A549 (cell line): ENCODE data around the gene KISS1. TPM values are rescaled to one million over a fixed set of nuclear protein-coding genes. Genes with fewer than 3 reads are reported as not detected.

Experiments
- ATAC-seq, 2 experiments: fragments of 200-7000 bp in 1 of 2; fragments of >200 bp in 1 of 2; cut with Nextera tagmentation in 1 of 2; cut with Tn5 transposase in 1 of 2; 3 replicates each; pipeline versions ENCODE4 v1.8.0 to v1.9.1; 2018 to 2020; ENCODE audit warnings: mild to moderate bottlenecking in 1 of 2, moderate library complexity in 1 of 2
- CTCF ChIA-PET: fragments of 300-600 bp; sonication (Branson Sonifier 250); formaldehyde crosslinking; extraction: SDS; loops from one replicate; lab custom pipeline; 2021; ENCODE audit warnings: antibody characterized with exemption, inconsistent platforms; lab: Yijun Ruan, JAX
- POLR2A ChIA-PET: fragments of 350-600 bp; formaldehyde crosslinking; extraction: SDS; loops from one replicate; lab custom pipeline; 2021; ENCODE audit warnings: antibody characterized with exemption, inconsistent platforms; lab: Yijun Ruan, JAX
- DNase-seq, 2 experiments: peaks; one replicate each; pipeline versions ENCODE4 v3.0.0 to v3.0.0-alpha.2; 2011 to 2016; ENCODE audit warnings: low read depth in 1 of 2, low spot score in 1 of 2
- FAIRE-seq: peaks from 2 replicates; lab custom pipeline; 2011; peaks lifted over from hg19 to GRCh38; lab: Jason Lieb, UNC
- H3K27ac ChIP-seq, 2 experiments: fragments of >200 bp; sonication (Bioruptor Twin); formaldehyde crosslinking; 3 replicates each; pipeline ENCODE4 v1.5.1; 2016 to 2017
- H3K4me1 ChIP-seq: fragments of >200 bp; sonication (Bioruptor Twin); formaldehyde crosslinking; 3 replicates; pipeline ENCODE4 v1.6.1; 2016
- H3K4me2 ChIP-seq: fragments of >200 bp; sonication (Bioruptor Twin); formaldehyde crosslinking; 3 replicates; pipeline ENCODE4 v1.6.1; 2016
- H3K4me3 ChIP-seq: fragments of >200 bp; sonication (Bioruptor Twin); formaldehyde crosslinking; 3 replicates; pipeline ENCODE4 v1.5.1; 2016
- H3K9me3 ChIP-seq: fragments of >200 bp; sonication (Bioruptor Twin); formaldehyde crosslinking; 3 replicates; pipeline ENCODE4 v1.6.1; 2016
- BHLHE40 ChIP-seq: IDR thresholded peaks from 2 replicates; pipeline ENCODE4 v1.6.1; 2012; ENCODE audit warnings: low read depth, low read length, inconsistent platforms
- CBX8 ChIP-seq: fragments of 200-600 bp; sonication (generic); IDR thresholded peaks from 2 replicates; pipeline ENCODE4 v1.6.1; 2016
- CEBPB ChIP-seq, 2 experiments: fragments of >200 bp in 1 of 2; sonication (Bioruptor Twin) in 1 of 2; formaldehyde crosslinking in 1 of 2; IDR thresholded peaks; 2 replicates each; pipeline ENCODE4 v1.6.1; 2012 to 2016
- CHD2 ChIP-seq: fragments of 150-350 bp; IDR thresholded peaks from 2 replicates; pipeline ENCODE4 v1.6.1; 2014; ENCODE audit warnings: low read length; ENCODE audit not compliant: partially characterized antibody
- CTCF ChIP-seq: fragments of >200 bp; sonication (Bioruptor Twin); formaldehyde crosslinking; IDR thresholded peaks from 3 replicates; pipeline ENCODE4 v1.5.1; 2016
- E2F6 ChIP-seq: IDR thresholded peaks from 2 replicates; pipeline ENCODE4 v1.6.1; 2012; ENCODE audit warnings: low read depth, borderline replicate concordance
- EHMT2 ChIP-seq: fragments of 200-600 bp; sonication (generic); IDR thresholded peaks from 2 replicates; pipeline ENCODE4 v1.6.1; 2016; ENCODE audit warnings: antibody characterized with exemption, low read depth, mild to moderate bottlenecking, moderate library complexity
- ESRRA ChIP-seq: fragments of 150-350 bp; IDR thresholded peaks from 2 replicates; pipeline ENCODE4 v1.6.1; 2014; ENCODE audit warnings: mild to moderate bottlenecking, low read length, borderline replicate concordance
- FOXS1 ChIP-seq: fragments of 250-450 bp; sonication (Bioruptor Pico); IDR thresholded peaks from 2 replicates; pipeline ENCODE4 v1.5.0; 2020; ENCODE audit warnings: mild to moderate bottlenecking, moderate library complexity
- HOXB13 ChIP-seq: fragments of 250-450 bp; sonication (Bioruptor Pico); IDR thresholded peaks from 2 replicates; pipeline ENCODE4 v1.5.0; 2020; ENCODE audit warnings: low read depth, mild to moderate bottlenecking, moderate library complexity
- JUN ChIP-seq, 2 experiments: fragments of >200 bp; sonication (Bioruptor Twin); formaldehyde crosslinking; IDR thresholded peaks; 2 replicates in 1 of 2; 3 replicates in 1 of 2; pipeline ENCODE4 v1.6.1; 2016 to 2017
- KDM1A ChIP-seq: fragments of 200-600 bp; sonication (generic); IDR thresholded peaks from 2 replicates; pipeline ENCODE4 v1.6.1; 2016; ENCODE audit warnings: low read depth, mild to moderate bottlenecking
- NFE2L2 ChIP-seq: fragments of 150-350 bp; conservative IDR thresholded peaks from 2 replicates; pipeline ENCODE4 v1.6.1; 2014; ENCODE audit warnings: low read length
- NPAS2 ChIP-seq: fragments of 250-450 bp; sonication (Bioruptor Pico); IDR thresholded peaks from 2 replicates; pipeline ENCODE4 v1.8.0; 2022; ENCODE audit warnings: mild to moderate bottlenecking, moderate library complexity, borderline replicate concordance
- PHF8 ChIP-seq: fragments of 200-600 bp; sonication (generic); IDR thresholded peaks from 2 replicates; pipeline ENCODE4 v1.6.1; 2016; ENCODE audit warnings: low read depth, mild to moderate bottlenecking, antibody characterized with exemption, moderate library complexity, borderline replicate concordance
- POLR2A ChIP-seq: IDR thresholded peaks from 2 replicates; pipeline ENCODE4 v1.6.1; 2012; ENCODE audit warnings: mild to moderate bottlenecking, low read length
- REST ChIP-seq: fragments of 200-600 bp; sonication (generic); IDR thresholded peaks from 2 replicates; pipeline ENCODE4 v1.6.1; 2016; ENCODE audit warnings: antibody characterized with exemption, mild to moderate bottlenecking, moderate library complexity
- SMC3 ChIP-seq: fragments of >200 bp; sonication (Bioruptor Twin); formaldehyde crosslinking; IDR thresholded peaks from 3 replicates; pipeline ENCODE4 v1.6.1; 2018; ENCODE audit warnings: inconsistent platforms
- TP53 ChIP-seq: fragments of 250-450 bp; sonication (Bioruptor Pico); IDR thresholded peaks from 2 replicates; pipeline ENCODE4 v1.5.0; 2021; ENCODE audit warnings: mild to moderate bottlenecking, moderate library complexity
- ZC3H11A ChIP-seq: fragments of 450-650 bp; IDR thresholded peaks from 2 replicates; pipeline ENCODE4 v1.6.1; 2014; ENCODE audit warnings: antibody characterized with exemption, mild to moderate bottlenecking
- ZFP36 ChIP-seq: fragments of 450-650 bp; IDR thresholded peaks from 2 replicates; pipeline ENCODE4 v1.6.1; 2014; ENCODE audit warnings: borderline replicate concordance; ENCODE audit not compliant: partially characterized antibody
- ZNF302 ChIP-seq: fragments of 250-450 bp; sonication (Bioruptor Pico); IDR thresholded peaks from 2 replicates; pipeline ENCODE4 v1.9.0; 2021; ENCODE audit warnings: inconsistent platforms, mild to moderate bottlenecking, moderate library complexity
- ZSCAN20 ChIP-seq: fragments of 250-450 bp; sonication (Bioruptor Pico); IDR thresholded peaks from 2 replicates; pipeline ENCODE4 v1.8.0; 2022; ENCODE audit warnings: mild to moderate bottlenecking, moderate library complexity
- WGBS: methylation state at CpG from one replicate; pipeline ENCODE4 v1.1.6; 2017; ENCODE audit errors: missing lambda C conversion rate; 5-methylcytosine and 5-hydroxymethylcytosine counted together
- polyA minus RNA-seq: library from RNA; depleted of rRNA, polyadenylated mRNA; stranded (reverse); fragments of >200 nt; gene quantifications from 2 replicates; pipeline ENCODE4 v1.2.3, GENCODE V29; 2011; rRNA and poly(A)+ RNA removed
- polyA plus RNA-seq, 4 experiments: library from polyadenylated mRNA; depleted of rRNA in 3 of 4; stranded (reverse); fragments of >200 nt; fragmentation: RNase III in 1 of 4; extraction: RNeasy Plus Mini Kit Qiagen cat#74134 plus additional on column Dnase treatment in 1 of 4; gene quantifications; 2 replicates in 3 of 4; 3 replicates in 1 of 4; pipeline ENCODE4 v1.2.3, GENCODE V29; 2011 to 2017
- TF ChIP-seq, protein P1 (sequence below): IDR thresholded peaks from 2 replicates; pipeline ENCODE4 v1.6.1; 2012

Gene KISS1, protein sequence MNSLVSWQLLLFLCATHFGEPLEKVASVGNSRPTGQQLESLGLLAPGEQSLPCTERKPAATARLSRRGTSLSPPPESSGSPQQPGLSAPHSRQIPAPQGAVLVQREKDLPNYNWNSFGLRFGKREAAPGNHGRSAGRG
- 0.23 TPM in 1 of 2 replicates, not detected in the other for polyA plus RNA-seq (2011; rRNA removed)
- polyA plus RNA-seq (2012; cell fraction: cytosol; rRNA removed) = 0.11 and 0.13 TPM in 2 replicates
- 0.13 TPM in 1 of 2 replicates, not detected in the other for polyA plus RNA-seq (2012; cell fraction: nucleus; rRNA removed)
- not detected in 3 replicates for polyA plus RNA-seq (2017; fragmentation: RNase III; extraction: RNeasy Plus Mini Kit Qiagen cat#74134 plus additional on column Dnase treatment)
- polyA minus RNA-seq = not detected in 2 replicates

GRCh38 chr1:204196068-204196795 is at the start of gene KISS1:
TSS of gene KISS1 (minus strand) at chr1:204196491. CDS start at chr1:204192876, 3,615 bp downstream.
- Histone ChIP-seq H3K4me3 (no peak within 1 kb of the TSS), H3K9me3 (no peaks in the 10 kb centered on the region), H3K4me1 (peaks cover 5% of the 10 kb centered on the region; the same call in 2 of the 3 replicates)
- no peak for DNase-seq
- ATAC-seq = peak in 1 of 2 experiments; percentile 28; a peak in 3 of 6 replicates
- CTCF ChIA-PET = interaction anchor here (1.1 to 4.5 kb wide), 4 partner anchors 11 to 167 kb away, joined by 6 to 53 read pairs (median 13); partner anchors contain the start of genes GOLT1A and REN
- no peak for TF ChIP-seq PHF8
- no peak for TF ChIP-seq ZSCAN20 (CRISPR knock-in tag)
- TF ChIP-seq NPAS2 (CRISPR knock-in tag) = no peak
- no peak for TF ChIP-seq ZNF302 (CRISPR knock-in tag)
- TF ChIP-seq SMC3 = no peak
- TF ChIP-seq, all 56 proteins: peak for 0
- POLR2A ChIA-PET = no interaction called here
- FAIRE-seq = no peak
- H3K27ac ChIP-seq = no peak within 1 kb of the TSS
- 56% methylated on average over 18 of the region's 18 CpGs for WGBS
- no peak within 1 kb of the TSS for H3K4me2 ChIP-seq

DNA sequence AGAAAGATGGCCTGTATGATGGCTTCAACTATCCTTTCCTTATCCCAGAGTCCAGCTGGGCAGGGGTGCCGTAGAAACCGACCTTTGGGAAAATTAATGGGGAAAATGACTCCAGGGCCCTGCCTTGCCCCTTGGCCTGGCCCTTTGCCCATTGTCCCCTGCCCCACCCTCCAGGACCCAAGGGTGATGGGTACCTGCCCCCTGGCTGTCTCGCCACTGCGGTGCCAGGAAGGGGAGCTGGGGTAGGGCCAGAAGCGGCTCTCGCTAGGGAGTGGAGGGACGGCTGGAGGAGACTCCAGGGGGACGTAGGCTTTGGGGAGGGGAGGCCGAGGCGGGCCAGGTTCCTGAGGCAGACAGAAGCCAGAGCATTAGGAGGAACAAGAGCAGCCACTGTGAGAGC is 46.6 kb upstream of the KISS1 start:
- TF ChIP-seq ZFP36 (no peak), NFE2L2 (no peak), CHD2 (no peak), POLR2A (no peak), ZC3H11A (no peak), CEBPB (IDR thresholded peaks at IDR 0.05) (no peak), BHLHE40 (no peak), ESRRA (no peak), JUN (IDR thresholded peaks at IDR 0.05) (no peak), NPAS2 (CRISPR knock-in tag) (no peak), CBX8 (no peak), TP53 (CRISPR knock-in tag) (no peak), REST (no peak), CTCF (no peak), KDM1A (no peak), EHMT2 (no peak), FOXS1 (CRISPR knock-in tag) (no peak), E2F6 (no peak), HOXB13 (CRISPR knock-in tag) (no peak)
- TF ChIP-seq, protein P1, sequence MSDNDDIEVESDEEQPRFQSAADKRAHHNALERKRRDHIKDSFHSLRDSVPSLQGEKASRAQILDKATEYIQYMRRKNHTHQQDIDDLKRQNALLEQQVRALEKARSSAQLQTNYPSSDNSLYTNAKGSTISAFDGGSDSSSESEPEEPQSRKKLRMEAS = no peak
- CTCF ChIA-PET = interaction anchor here (0.9 to 3.8 kb wide), 8 partner anchors 10 to 120 kb away, joined by 3 to 16 read pairs (median 5); partner anchors contain the start of gene PLEKHA6
- DNase-seq = no peak
- Histone ChIP-seq H3K4me1 (no peaks in the 10 kb centered on the region), H3K4me3 (no peak overlapping the region), H3K27ac (no peak overlapping the region), H3K4me2 (no peak overlapping the region), H3K9me3 (no peaks in the 10 kb centered on the region)
- FAIRE-seq = no peak
- POLR2A ChIA-PET = no interaction called here
- 97% methylated on average over 10 of the region's 10 CpGs for WGBS
- ATAC-seq = no peak
